OCI-LY3 (cell line): ENCODE measurements around the gene TCAIM.

Experiments
- H2AFZ ChIP-seq: fragments of 200-600, 300-600 bp; shearing (Covaris generic); 2 replicates; pipeline ENCODE4 v1.6.0; 2014; ENCODE audit warnings: antibody characterized with exemption, low read depth, low read length
- H3K27ac ChIP-seq: fragments of 200-600, 300-600 bp; sonication (generic); 2 replicates; pipeline ENCODE4 v1.5.1; 2014; ENCODE audit warnings: mild to moderate bottlenecking, low read length, moderate library complexity, mixed read lengths
- H3K27me3 ChIP-seq: fragments of 200-600, 300-600 bp; sonication (generic); 2 replicates; pipeline ENCODE4 v1.6.1; 2014; ENCODE audit warnings: low read depth, low read length, mixed read lengths
- H3K36me3 ChIP-seq: fragments of 200-600, 300-600 bp; sonication (generic); replicated peaks from 2 replicates; pipeline ENCODE3; 2014; ENCODE audit warnings: low read depth, low read length, mixed read lengths
- H3K4me1 ChIP-seq: fragments of 300-600, 200-600 bp; sonication (generic); 2 replicates; pipeline ENCODE4 v1.6.1; 2014; ENCODE audit warnings: low read length, mixed read lengths
- H3K4me2 ChIP-seq: fragments of 200-600, 300-600 bp; sonication (generic); 2 replicates; pipeline ENCODE4 v1.6.1; 2014; ENCODE audit warnings: low read length, mixed read lengths
- H3K4me3 ChIP-seq: fragments of 300-600, 200-600 bp; sonication (generic); 2 replicates; pipeline ENCODE4 v1.5.1; 2014; ENCODE audit warnings: antibody characterized with exemption, mild to moderate bottlenecking, low read length, moderate library complexity
- H3K79me2 ChIP-seq: fragments of 300-600, 200-600 bp; shearing (Covaris generic); 2 replicates; pipeline ENCODE4 v1.6.1; 2014; ENCODE audit warnings: mild to moderate bottlenecking, low read length, mixed read lengths
- H3K9ac ChIP-seq: fragments of 300-600, 200-600 bp; shearing (Covaris generic); 2 replicates; pipeline ENCODE4 v1.6.0; 2014; ENCODE audit warnings: mild to moderate bottlenecking, low read length, moderate library complexity
- H3K9me3 ChIP-seq: fragments of 200-600, 300-600 bp; shearing (Covaris generic); 2 replicates; pipeline ENCODE4 v1.6.1; 2014; ENCODE audit warnings: low read length, mixed read lengths; ENCODE audit not compliant: insufficient read depth
- H4K20me1 ChIP-seq: fragments of 200-600, 300-600 bp; sonication (generic); 2 replicates; pipeline ENCODE4 v1.6.1; 2016; ENCODE audit warnings: low read length, mixed read lengths; ENCODE audit not compliant: insufficient read depth
- EZH2phosphoT487 ChIP-seq: fragments of 200-600 bp; shearing (Covaris generic); IDR thresholded peaks from 2 replicates; pipeline ENCODE4 v1.6.1; 2018; ENCODE audit warnings: antibody characterized with exemption, mixed run types, low read depth
- TF ChIP-seq, protein P1 (sequence below): fragments of 200-600, 300-600 bp; sonication (generic); IDR thresholded peaks from 2 replicates; pipeline ENCODE4 v1.5.1; 2014; ENCODE audit warnings: antibody characterized with exemption, low read length, low read depth

Gene TCAIM

DNA sequence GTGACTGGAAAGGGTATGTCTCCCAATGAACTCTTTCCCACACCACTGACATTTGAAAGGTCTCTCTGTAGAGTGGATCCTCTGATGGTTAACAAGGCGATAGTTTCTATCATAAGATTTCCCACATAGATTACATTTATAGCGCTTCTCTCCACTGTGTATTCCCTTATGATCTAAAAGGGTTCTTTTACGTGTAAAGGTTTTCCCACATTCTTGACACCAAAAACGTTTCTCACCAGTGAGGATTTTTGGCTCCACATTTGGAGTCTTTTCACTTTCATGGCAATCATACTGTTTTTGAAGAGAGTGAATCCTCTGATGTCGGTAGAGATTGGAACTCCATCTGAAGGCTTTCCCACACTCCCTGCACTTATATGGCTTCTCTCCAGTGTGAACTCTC lies 108.4 kb downstream of the TCAIM start:
- Histone ChIP-seq H3K79me2 (no peaks in the 10 kb centered on the region), H3K27me3 (no peaks in the 10 kb centered on the region), H2AFZ (no peak overlapping the region), H3K9me3 (no peaks in the 10 kb centered on the region), H3K27ac (no peak overlapping the region), H4K20me1 (no peaks in the 10 kb centered on the region), H3K9ac (no peak overlapping the region), H3K36me3 (peaks cover 60% of the 10 kb centered on the region), H3K4me1 (no peaks in the 10 kb centered on the region), H3K4me3 (no peak overlapping the region), H3K4me2 (no peak overlapping the region)
- TF ChIP-seq, protein P1, sequence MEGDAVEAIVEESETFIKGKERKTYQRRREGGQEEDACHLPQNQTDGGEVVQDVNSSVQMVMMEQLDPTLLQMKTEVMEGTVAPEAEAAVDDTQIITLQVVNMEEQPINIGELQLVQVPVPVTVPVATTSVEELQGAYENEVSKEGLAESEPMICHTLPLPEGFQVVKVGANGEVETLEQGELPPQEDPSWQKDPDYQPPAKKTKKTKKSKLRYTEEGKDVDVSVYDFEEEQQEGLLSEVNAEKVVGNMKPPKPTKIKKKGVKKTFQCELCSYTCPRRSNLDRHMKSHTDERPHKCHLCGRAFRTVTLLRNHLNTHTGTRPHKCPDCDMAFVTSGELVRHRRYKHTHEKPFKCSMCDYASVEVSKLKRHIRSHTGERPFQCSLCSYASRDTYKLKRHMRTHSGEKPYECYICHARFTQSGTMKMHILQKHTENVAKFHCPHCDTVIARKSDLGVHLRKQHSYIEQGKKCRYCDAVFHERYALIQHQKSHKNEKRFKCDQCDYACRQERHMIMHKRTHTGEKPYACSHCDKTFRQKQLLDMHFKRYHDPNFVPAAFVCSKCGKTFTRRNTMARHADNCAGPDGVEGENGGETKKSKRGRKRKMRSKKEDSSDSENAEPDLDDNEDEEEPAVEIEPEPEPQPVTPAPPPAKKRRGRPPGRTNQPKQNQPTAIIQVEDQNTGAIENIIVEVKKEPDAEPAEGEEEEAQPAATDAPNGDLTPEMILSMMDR = no peak
- TF ChIP-seq EZH2phosphoT487 = no peak

DNA sequence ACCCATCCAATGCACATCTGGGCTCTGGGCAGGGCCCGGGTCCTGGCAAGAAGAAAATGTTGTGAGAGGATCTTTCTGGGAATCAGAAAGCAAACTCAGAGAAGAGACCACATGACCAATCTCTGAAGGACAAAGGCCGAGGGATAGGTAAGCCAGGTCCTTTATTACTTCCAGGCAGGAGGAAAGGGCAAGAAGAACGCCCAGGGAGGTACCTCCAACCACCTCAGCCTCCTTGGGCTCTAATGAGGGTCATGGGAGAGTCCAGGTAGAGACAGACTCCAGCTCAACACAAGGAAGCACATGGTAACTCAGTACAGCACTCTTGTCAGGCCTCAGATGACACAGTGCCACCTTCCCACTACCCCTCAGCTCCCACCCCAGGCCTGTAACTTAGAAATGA lies 112.9 kb downstream of the TCAIM start:
- Histone ChIP-seq H4K20me1 (no peaks in the 10 kb centered on the region), H3K9ac (no peak overlapping the region), H3K27me3 (no peaks in the 10 kb centered on the region), H3K9me3 (no peaks in the 10 kb centered on the region), H3K4me3 (no peak overlapping the region), H3K27ac (no peak overlapping the region), H3K4me1 (no peaks in the 10 kb centered on the region), H3K4me2 (no peak overlapping the region), H3K79me2 (no peaks in the 10 kb centered on the region), H3K36me3 (peaks cover 62% of the 10 kb centered on the region), H2AFZ (no peak overlapping the region)
- TF ChIP-seq, protein P1 = no peak
- no peak for TF ChIP-seq EZH2phosphoT487

DNA sequence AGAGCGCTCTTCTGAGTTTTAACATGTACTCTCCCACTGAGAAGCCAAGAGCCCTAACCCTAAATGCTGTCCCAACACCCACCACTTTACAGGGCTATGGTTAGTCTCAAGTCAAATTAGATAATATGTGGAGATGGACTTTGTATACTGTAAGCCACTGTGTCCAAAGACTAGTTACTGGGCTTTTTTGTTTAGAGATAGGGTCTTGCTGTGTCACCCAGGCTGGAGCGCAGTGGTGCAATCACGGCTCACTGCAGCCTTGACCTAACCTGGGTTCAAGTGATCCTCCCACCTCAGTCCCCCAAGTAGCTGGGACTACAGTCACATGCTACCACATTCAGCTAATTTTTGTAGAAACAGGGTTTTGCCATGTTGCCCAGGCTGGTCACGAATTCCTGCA lies 115.7 kb downstream of the TCAIM start:
- Histone ChIP-seq H3K79me2 (no peaks in the 10 kb centered on the region), H3K9ac (no peak overlapping the region), H3K4me3 (no peak overlapping the region), H3K36me3 (peaks cover 38% of the 10 kb centered on the region), H3K9me3 (no peaks in the 10 kb centered on the region), H3K4me1 (no peaks in the 10 kb centered on the region), H3K4me2 (no peak overlapping the region), H3K27me3 (no peaks in the 10 kb centered on the region), H3K27ac (no peak overlapping the region), H4K20me1 (no peaks in the 10 kb centered on the region), H2AFZ (no peak overlapping the region)
- TF ChIP-seq, protein P1 = no peak
- TF ChIP-seq EZH2phosphoT487 = no peak

DNA sequence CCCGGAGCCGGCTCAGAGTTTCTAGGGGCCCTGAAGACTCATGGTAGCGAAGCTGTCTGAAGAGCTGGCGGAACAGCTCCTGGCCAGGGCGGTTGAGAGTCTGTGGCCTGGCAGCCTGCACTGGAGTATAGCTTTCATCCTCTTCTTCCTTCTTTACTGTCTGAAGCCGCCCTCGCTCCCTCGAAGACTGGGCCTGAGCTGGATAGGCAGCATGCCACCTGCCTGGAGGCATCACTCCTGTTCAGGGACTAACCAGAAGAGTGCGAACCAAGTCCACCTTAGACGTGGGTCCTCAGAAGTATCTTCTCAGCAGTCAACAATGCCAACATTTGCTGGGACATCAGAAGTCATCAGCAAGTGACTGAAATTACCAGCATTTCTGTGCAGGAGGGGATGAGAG lies 116.8 kb downstream of the TCAIM start:
- H3K4me3 ChIP-seq = no peak overlapping the region
- no peak for TF ChIP-seq EZH2phosphoT487
- TF ChIP-seq, protein P1 = no peak
- no peak overlapping the region for H3K9ac ChIP-seq
- no peak overlapping the region for H3K27ac ChIP-seq
- H3K79me2 ChIP-seq = no peaks in the 10 kb centered on the region
- no peak overlapping the region for H3K4me2 ChIP-seq
- H2AFZ ChIP-seq = no peak overlapping the region
- no peaks in the 10 kb centered on the region for H4K20me1 ChIP-seq
- no peaks in the 10 kb centered on the region for H3K27me3 ChIP-seq
- no peaks in the 10 kb centered on the region for H3K4me1 ChIP-seq
- no peaks in the 10 kb centered on the region for H3K9me3 ChIP-seq
- H3K36me3 ChIP-seq = peaks cover 33% of the 10 kb centered on the region
